ENCODE results near the gene RNF150.
"Not testable (repeated sequence)": the region's sequence is repeated elsewhere in the genome, so short reads cannot be mapped to it uniquely, and the experiment has no call there.

The RNF150 gene

DNA sequence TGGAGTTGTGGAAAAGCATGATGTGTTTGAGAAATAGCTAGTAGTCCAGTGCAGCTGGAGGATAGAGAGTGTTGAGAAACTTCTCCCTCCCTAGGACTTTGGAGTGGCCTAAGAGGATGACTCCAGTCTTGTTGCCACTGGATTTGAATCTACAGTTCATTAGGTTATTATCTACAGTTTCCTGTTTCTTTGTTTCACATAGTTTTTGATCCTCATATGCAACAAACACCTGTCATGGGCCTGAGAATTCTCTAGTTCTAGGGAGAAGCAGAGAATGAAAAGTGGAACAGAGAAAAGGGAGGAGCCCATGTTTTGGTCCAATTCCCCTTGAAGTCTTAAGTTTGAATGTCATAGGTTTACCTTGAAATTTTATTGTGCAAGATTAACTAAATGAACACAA is 303.4 kb downstream of the RNF150 start:
- Histone ChIP-seq H3K4me3 (replicated peaks; ENCODE audit: insufficient read depth, low read length) (no peak overlapping the region), H3K27me3 (ENCODE audit: insufficient read depth, poor library complexity, severe bottlenecking) (peaks cover 2% of the 10 kb centered on the region), H3K27ac (replicated peaks) (no peak overlapping the region)
- DNase-seq (ENCODE audit: low read depth in 1 of 2, low spot score in 1 of 2) = no peak
- TF ChIP-seq, protein P1, sequence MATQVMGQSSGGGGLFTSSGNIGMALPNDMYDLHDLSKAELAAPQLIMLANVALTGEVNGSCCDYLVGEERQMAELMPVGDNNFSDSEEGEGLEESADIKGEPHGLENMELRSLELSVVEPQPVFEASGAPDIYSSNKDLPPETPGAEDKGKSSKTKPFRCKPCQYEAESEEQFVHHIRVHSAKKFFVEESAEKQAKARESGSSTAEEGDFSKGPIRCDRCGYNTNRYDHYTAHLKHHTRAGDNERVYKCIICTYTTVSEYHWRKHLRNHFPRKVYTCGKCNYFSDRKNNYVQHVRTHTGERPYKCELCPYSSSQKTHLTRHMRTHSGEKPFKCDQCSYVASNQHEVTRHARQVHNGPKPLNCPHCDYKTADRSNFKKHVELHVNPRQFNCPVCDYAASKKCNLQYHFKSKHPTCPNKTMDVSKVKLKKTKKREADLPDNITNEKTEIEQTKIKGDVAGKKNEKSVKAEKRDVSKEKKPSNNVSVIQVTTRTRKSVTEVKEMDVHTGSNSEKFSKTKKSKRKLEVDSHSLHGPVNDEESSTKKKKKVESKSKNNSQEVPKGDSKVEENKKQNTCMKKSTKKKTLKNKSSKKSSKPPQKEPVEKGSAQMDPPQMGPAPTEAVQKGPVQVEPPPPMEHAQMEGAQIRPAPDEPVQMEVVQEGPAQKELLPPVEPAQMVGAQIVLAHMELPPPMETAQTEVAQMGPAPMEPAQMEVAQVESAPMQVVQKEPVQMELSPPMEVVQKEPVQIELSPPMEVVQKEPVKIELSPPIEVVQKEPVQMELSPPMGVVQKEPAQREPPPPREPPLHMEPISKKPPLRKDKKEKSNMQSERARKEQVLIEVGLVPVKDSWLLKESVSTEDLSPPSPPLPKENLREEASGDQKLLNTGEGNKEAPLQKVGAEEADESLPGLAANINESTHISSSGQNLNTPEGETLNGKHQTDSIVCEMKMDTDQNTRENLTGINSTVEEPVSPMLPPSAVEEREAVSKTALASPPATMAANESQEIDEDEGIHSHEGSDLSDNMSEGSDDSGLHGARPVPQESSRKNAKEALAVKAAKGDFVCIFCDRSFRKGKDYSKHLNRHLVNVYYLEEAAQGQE (IDR thresholded peaks at IDR 0.05; ENCODE audit: insufficient replicate concordance, low read depth) = no peak
- TF ChIP-seq CTCF (IDR thresholded peaks at IDR 0.05; ENCODE audit: insufficient read depth, low read length) = no peak

DNA sequence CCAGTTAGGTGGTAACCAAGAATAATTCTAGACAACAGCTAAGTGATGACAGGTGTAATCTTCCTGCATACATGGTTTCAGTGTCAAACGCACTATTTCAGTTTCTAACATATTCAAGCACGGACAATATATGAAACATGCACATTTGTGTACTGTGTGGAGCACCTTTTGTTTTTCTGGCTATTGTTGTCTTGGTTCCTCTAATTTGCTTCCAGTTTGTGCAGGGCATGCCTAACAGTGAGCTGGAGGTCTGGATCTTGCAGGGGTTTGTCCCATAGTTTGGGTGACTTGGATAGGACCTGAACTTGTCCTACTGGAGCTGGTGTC is 306.6 kb downstream of the RNF150 start:
- Histone ChIP-seq H3K27ac (replicated peaks) (no peak overlapping the region), H3K27me3 (ENCODE audit: insufficient read depth, poor library complexity, severe bottlenecking) (no peaks in the 10 kb centered on the region), H3K4me3 (replicated peaks; ENCODE audit: insufficient read depth, low read length) (no peak overlapping the region)
- TF ChIP-seq CTCF (IDR thresholded peaks at IDR 0.05; ENCODE audit: insufficient read depth, low read length) (no peak), GABPA (IDR thresholded peaks at IDR 0.05; ENCODE audit: low read depth) (no peak), SPI1 (IDR thresholded peaks at IDR 0.05; ENCODE audit: borderline replicate concordance, low read depth) (no peak), POLR2AphosphoS5 (IDR thresholded peaks at IDR 0.05; ENCODE audit: low read depth) (no peak)
- TF ChIP-seq, protein P1 (IDR thresholded peaks at IDR 0.05; ENCODE audit: insufficient replicate concordance, low read depth) = no peak
- no peak for DNase-seq (ENCODE audit: low read depth in 1 of 2, low spot score in 1 of 2)

GRCh38 chr4:140820520-140820919 is 312.7 kb downstream of the RNF150 start:
- DNase-seq (ENCODE audit: low read depth in 1 of 2, low spot score in 1 of 2); H3K4me3 ChIP-seq (replicated peaks; ENCODE audit: insufficient read depth, low read length); H3K27ac ChIP-seq (replicated peaks); H3K27me3 ChIP-seq (ENCODE audit: insufficient read depth, poor library complexity, severe bottlenecking): not testable (repeated sequence)

- DNase-seq (ENCODE audit: low read depth in 1 of 2, low spot score in 1 of 2) = no peak
- H3K27me3 ChIP-seq (ENCODE audit: insufficient read depth, poor library complexity, severe bottlenecking) = no peaks in the 10 kb centered on the region
- H3K4me3 ChIP-seq (replicated peaks; ENCODE audit: insufficient read depth, low read length) = no peak overlapping the region
- TF ChIP-seq, protein P1 (IDR thresholded peaks at IDR 0.05; ENCODE audit: insufficient replicate concordance, low read depth) = no peak
- TF ChIP-seq CTCF (IDR thresholded peaks at IDR 0.05; ENCODE audit: insufficient read depth, low read length) (no peak), SPI1 (IDR thresholded peaks at IDR 0.05; ENCODE audit: borderline replicate concordance, low read depth) (no peak), GABPA (IDR thresholded peaks at IDR 0.05; ENCODE audit: low read depth) (no peak), POLR2AphosphoS5 (IDR thresholded peaks at IDR 0.05; ENCODE audit: low read depth) (no peak)
- no peak overlapping the region for H3K27ac ChIP-seq (replicated peaks)
Measured at GRCh38 chr4:140819610-140820009, 313.7 kb downstream of the RNF150 start.
